ENCODE data around the gene RBP7.
"Not testable (repeated sequence)": the region's sequence is repeated elsewhere in the genome, so short reads cannot be mapped to it uniquely, and the experiment has no call there.

Gene RBP7

DNA sequence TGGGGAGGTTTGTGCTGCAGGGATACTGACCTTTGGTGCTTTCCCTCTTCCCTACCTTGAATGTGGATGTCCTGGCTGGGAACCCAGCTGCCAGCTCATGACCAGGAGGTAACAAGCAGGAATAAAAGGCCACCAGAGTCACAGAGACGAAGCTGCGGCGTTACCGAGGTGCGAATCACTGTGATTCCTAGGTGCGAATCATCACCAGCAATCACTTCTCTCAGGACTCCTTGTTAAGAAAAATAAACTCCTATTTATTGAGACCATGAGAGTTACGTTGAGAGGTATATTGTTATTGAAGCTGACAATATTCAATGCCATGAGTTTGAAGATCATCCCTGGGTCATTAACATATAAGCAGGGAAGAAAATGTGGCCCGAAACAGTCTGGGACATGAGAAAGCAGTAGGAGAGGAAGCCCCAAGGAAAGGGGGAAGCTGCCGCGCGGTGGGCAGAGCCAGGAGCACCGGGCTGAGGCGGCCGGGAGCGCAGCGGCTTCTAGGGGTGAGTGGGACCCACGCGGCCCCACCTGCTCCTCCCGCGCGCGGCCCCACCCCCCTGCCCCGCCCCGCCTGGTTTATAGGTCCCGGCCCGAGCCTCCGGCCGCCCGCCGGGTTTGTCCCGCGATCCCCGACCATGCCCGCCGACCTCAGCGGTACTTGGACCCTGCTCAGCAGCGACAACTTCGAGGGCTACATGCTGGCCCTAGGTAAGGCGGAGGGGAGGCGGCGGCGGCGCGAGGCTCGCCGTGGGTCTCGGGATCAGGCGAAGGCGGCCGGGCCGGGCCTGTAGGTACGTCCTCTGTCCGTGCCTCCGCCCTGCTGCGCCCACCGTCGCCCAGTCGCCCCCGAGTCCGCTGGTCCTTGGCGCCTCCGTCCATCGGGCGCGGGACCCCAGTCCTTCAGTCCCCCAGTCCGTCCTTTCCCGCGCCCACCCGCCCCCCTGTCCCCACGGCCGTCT is at the start of gene RBP7:
Gene RBP7, plus strand, starts transcription at position 605 of the 959 bp plus-strand sequence. Its CDS starts 31 bp downstream, at position 636.
- DNase-seq, result no peak

GRCh38 chr1:9957726-9958125 is 39.3 kb upstream of the RBP7 start:
- DNase-seq, result no peak

- DNase-seq, result no peak
Measured at GRCh38 chr1:9960011-9960410, 37.0 kb upstream of the RBP7 start.

DNA sequence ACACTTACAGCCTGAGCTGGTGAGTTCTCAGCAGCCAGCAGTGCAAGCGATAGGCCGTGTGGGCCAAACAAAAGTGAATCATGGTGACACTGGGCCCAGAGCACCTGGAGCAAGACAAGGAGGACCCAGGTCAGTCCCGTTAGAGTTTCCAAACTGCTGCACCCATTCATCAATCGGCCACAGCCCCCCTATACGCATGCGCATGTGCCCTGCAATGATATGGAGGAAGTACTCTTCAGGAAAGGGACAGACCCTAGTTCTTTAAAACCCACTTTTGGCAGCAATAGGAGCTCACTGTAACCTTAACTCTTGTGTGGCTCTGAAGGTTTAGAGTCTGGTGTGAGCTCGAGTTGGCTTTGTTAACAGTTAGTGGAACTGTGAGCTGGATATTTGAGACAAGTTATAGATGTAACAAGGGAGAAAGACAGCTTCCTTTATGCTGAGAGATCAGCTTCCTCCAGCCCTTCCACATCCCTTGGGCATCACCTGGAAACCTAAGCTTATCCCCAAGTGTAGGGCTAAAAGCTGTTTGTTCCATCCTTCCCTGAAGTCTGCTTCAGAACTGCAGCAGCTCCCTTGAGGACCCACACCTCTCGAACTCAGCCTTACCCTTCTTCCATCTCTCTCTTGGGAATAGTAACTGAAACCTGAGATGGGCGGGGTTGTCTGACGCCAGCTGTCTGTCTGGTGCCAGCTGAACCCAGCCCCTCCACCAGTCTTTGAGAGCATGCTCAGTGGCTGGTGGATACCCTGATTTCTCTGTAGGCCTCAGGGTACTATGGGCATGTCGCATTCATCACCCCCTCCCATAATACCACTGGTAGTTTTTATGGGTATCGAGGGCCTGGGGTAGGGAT is 36.1 kb upstream of the RBP7 start:
- no peak for DNase-seq

DNA sequence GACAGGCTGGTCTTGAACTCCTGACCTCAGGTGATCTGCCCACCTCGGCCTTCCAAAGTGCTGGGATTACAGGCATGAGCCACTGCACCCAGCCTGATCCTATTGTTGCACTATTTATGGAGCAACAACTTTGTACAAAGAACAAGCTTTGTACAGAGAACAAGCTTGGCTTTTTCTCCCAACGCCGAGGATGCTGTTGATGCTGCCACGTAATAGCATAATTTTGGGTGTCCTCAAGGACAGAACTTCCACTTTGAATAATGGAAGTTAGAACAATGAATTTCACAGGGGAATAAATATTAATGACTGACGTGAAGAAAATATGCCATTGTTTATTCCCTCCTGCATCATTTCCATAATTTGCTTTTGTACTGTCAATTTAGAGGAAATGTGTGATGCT is 12.8 kb upstream of the RBP7 start:
- no peak for DNase-seq

GRCh38 chr1:9985001-9985400 is 12.0 kb upstream of the RBP7 start:
- no peak for DNase-seq

DNA sequence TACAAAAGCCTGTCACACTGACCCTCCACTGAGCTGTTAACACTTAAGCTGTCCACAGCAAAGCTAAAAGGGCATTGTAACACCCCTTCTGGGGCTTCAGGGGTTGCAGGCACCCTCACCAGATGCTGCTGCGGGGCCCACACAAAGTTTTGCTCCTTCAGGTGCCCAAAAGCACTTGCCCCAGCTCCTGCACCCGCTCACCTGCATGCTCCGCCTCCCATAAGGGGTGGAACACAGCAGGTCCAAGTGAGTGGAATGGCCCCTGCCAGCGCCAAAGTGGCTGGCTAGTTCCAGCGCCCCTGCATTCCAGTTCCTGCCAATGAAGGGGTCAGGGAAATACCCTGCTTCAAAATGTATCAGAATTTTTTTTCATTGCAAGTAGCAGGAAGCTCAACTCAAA is 7.3 kb upstream of the RBP7 start:
- no peak for DNase-seq

GRCh38 chr1:9990944-9991343 is 6.1 kb upstream of the RBP7 start:
- no peak for DNase-seq

DNA sequence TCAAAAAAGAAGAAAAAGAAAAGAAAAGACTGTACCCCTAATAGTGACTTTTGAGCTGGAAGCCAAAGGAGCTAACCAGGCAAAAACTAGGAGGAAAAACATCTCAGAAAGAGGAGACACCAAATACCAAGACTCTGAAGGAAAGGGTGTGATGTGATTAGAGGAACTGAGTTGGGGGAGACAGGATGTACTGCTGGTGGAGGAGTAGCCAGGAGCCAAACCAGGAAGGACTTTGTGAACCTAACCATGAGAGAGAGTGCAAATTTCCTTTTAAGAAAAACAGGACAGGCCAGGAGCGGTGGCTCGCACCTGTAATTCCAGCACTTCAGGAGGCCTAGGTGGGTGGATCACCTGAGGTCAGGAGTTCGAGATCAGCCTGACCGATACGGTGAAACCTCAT is 4.1 kb upstream of the RBP7 start:
- DNase-seq, result no peak

DNA sequence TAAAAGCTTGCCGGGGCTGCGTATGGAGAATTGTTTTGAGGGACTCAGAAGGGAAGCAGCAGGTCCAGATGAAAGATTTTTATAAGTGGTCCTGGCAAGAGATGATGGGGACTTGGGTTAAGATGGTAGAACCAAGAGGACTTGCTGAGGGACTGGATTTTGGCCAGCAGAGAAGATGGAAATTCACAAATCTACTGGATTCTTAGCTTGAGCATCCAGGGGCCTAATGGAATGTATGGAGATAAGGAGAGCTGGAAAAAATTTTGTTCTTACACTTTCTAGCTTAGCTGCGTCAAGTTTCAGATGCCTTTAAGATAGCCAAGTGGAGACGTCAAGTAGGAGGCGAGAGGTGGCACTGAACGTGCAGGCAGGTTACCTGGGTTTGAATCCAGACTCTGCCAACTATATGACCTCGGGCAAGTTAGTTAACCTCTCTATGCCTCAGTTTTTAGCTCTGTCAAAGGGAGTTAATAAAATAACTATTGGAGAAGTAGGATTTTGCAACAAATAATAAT is 3.4 kb upstream of the RBP7 start:
- no peak for DNase-seq

DNA sequence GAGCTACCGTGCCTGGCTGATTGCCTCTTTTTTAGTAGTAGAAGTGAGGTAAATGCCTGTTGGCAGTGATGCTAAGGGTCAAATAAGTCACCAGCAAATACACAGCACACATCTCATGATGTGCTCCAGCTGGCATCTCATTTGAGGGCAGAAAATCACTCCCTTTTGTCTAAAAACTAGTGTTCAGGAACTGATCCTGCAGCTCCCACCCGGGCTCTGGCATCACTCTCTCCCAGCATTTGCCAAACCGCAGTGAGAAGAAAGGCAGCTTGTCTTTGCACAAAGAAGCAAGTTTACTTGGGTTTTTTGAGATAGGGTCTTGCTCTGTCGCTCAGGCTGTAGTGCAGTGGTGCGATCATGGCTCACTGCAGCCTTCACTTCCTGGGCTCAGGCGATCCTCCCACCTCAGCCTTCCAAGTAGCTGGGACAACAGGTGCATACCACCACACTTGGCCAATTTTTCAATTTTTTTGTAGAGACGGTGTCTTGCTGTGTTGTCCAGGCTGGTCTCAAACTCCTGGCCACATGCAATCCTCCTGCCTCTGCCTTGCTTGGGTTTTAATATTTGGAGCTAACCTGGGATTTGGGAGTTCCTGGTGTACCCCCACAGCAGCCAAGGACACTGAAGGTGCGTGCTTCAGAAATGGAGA is 4.1 kb downstream of the RBP7 start:
- no peak for DNase-seq

GRCh38 chr1:10005248-10005647 is 8.2 kb downstream of the RBP7 start:
- not testable (repeated sequence) for DNase-seq

DNA sequence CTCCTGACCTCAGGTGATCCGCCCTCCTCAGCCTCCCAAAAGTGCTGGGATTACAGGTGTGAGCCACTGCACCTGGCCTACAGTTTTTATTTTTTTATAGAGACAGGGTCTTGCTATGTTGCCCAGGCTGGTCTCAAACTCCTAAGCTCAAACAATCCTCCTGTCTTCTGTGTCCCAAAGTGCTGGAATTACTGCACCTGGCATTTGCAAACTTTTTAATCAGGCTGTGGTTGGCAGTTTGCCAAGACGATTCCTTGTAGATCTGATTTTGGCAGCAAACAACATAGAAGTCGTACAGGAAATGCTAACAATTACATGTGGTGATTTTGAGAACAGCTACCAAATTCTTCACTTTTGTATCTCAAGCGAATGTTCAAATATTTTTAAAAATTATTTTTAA is 10.1 kb downstream of the RBP7 start:
- no peak for DNase-seq

DNA sequence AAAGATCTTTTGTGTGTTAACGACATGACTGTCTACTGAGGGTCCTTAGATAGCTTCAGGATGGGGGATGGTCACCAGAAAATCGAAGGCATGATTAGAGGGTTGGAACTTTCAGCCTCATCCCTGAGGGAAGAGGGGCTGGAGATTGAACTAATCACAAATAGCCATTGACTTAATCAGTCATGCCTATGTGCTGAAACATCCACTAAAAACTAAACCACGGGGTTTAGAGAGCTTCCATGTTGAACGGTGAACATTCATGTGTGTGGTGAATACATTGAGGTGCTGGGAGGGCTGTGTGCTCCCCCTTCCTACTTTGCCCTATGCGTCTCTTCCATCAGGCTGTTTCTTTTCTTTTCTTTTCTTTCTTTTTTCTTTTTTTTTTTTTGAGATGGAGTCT is 17.0 kb downstream of the RBP7 start:
- no peak for DNase-seq

- DNase-seq, result no peak
Measured at GRCh38 chr1:10019561-10019960, 22.5 kb downstream of the RBP7 start.

DNA sequence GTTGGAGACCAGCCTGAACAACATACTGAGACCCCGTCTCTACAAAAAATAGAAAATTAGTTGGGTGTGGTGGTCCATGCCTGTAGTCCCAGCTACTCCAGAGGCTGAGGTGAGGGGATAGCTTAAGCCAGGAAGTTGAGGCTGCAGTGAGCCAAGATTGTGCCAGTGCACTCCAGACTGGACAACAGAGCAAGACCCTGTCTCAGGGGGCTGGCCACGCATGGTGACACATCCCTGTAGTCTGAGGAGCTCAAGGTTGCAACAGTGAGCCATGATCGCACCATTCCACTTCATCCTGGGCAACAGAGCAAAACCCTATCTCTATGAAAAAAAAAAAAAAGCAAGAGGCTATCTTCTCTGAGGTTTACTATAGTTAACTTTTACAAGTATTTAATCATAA is 23.1 kb downstream of the RBP7 start:
- DNase-seq, result no peak

DNA sequence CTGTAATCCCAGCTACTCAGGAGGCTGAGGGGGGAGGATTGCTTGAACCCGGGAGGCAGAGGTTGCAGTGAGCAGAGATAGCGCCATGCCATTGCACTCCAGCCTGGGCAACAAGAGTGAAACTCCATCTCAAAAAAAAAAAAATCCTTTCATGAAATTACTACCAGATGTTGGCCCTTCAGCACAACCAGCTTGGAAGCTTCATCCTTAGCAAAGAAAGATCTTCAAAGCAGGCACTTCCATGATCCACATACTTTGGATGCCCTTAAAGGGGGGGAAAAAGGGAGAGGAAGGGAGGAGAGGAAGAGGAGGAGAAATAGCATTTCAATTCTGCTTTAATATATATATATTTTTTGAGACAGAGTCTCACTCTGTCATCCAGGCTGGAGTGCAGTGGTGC is 23.6 kb downstream of the RBP7 start:
- DNase-seq, result not testable (repeated sequence)

DNA sequence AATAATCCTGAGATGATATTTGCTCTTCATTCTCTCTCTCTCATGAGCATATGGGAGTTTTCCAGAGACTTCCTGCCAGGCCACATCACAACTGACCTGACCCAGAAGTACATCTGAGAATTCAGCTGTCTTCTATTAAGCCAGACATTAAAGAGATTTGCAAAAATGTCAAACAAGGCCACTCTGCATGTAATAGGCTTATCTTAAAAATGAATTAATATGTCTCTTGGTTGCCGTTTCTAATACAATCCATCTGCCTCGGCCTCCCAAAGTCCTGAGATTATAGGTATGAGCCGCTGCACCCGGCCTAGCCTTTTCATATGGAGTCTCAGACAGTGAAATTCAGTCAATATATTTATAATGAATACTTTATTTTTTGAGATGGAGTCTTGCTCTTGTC is 25.0 kb downstream of the RBP7 start:
- DNase-seq, result not testable (repeated sequence)

DNA sequence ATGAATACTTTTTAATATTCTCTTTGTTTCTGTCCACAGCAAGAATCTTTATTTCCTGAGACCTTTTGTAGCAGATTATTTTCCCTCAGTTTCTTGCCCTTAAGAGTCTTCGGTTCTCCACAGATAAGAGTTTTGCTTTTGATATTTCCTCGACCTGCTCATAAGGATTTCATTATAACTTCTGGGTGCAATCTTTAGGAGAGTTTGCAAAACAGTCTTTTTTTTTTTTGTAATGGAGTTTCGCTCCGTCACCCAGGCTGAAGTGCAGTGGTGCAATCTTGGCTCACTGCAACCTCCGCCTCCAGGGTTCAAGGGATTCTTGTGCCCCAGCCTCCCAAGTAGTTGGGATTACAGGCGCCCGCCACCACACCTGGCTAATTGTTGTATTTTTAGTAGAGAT is 25.6 kb downstream of the RBP7 start:
- no peak for DNase-seq

- no peak for DNase-seq
Measured at GRCh38 chr1:10025354-10025753, 28.3 kb downstream of the RBP7 start.

- no peak for DNase-seq
Measured at GRCh38 chr1:10027027-10027426, 30.0 kb downstream of the RBP7 start.

DNA sequence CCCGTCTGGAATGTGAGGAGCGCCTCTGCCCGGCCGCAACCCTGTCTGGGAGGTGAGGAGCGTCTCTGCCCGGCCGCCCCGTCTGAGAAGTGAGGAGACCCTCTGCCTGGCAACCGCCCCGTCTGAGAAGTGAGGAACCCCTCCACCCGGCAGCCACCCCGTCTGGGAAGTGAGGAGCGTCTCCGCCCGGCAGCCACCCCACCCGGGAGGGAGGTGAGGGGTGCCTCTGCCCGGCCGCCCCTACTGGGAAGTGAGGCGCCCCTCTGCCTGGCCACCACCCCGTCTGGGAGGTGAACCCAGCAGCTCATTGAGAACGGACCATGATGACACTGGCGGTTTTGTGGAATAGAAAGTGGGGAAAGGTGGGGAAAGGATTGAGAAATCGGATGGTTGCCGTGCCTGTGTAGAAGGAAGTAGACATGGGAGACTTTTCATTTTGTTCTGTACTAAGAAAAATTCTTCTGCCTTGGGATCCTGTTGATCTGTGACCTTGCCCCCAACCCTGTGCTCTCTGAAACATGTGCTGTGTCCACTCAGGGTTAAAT is 32.0 kb downstream of the RBP7 start:
- DNase-seq, result not testable (repeated sequence)

DNA sequence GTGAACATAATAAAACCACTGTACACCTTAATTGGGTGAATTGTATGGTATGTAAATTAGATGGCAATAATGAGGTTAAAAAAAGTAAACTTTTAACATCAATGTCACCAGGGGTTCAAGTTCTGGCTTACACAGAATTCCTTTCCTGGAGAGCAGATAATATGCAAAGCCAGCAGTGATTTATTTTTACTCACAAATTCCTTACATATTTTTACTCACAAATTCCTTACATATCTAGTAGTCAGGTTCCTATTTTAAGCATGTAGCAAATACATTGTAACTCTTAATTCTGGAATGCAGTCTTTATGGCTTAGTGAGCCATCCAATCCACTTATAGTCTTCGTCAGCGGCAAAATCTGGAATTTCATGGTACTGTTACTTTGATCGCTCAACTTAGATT is 34.4 kb downstream of the RBP7 start:
- DNase-seq, result peak; percentile 65
